ENCODE measurements around the gene FURIN. TPM values are rescaled to one million over a fixed set of nuclear protein-coding genes. Genes with fewer than 3 reads are reported as not detected.

The FURIN gene
- total and polyA plus RNA-seq, 2 experiments from 2014 or later, result 67.9 to 98.9 TPM

DNA sequence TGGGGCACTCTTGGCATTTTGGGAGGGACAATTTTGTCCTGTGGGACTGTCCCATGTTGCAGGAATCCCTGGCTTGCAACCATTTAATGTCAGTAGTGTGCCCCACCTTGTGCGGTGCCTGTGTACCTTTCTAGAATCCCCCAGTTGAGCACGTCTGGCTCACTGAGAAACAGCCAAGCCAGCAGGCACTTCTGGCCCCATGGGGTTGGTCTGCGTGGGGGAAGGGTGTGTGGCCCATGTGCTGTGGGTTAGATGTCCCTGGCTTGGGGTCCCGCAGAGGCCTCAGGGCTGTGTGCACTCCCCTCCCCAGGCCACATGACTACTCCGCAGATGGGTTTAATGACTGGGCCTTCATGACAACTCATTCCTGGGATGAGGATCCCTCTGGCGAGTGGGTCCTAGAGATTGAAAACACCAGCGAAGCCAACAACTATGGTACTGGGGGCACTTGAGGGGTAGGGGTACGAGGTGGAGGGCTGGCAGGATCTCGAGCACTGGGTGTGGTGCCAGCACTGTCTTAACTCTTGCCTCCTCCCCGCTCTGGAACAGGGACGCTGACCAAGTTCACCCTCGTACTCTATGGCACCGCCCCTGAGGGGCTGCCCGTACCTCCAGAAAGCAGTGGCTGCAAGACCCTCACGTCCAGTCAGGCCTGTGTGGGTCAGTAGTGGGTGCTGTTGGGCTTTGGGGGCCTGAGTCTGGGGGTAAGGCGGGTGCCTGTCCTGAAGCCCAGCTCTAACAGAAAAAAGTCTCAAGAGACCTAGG is 12.2 kb downstream of the FURIN start:
- Histone ChIP-seq H3K27me3 (no peaks in the 10 kb centered on the region), H4K20me1 (ENCODE audit: insufficient read depth, poor library complexity, severe bottlenecking) (no peaks in the 10 kb centered on the region), H3K9me2 (replicated peaks; ENCODE audit: insufficient read depth) (no peaks in the 10 kb centered on the region), H3K36me3 (replicated peaks; ENCODE audit: insufficient read depth, low read depth) (no peaks in the 10 kb centered on the region), H3K9me3 (ENCODE audit: low read depth) (no peaks in the 10 kb centered on the region), H3K4me1 (ENCODE audit: insufficient read depth) (peaks cover 26% of the 10 kb centered on the region), H3K4me2 (no peak overlapping the region), H3K4me3 (no peak overlapping the region), H3K27ac (no peak overlapping the region), H3K79me2 (peaks cover 2% of the 10 kb centered on the region), H2AFZ (no peak overlapping the region)
- WGBS (ENCODE audit: low lambda C conversion rate, missing lambda C conversion rate), result 92% methylated on average over 14 of the region's 16 CpGs
- DNase-seq (ENCODE audit: low spot score), result no peak
- TF ChIP-seq, protein P1, sequence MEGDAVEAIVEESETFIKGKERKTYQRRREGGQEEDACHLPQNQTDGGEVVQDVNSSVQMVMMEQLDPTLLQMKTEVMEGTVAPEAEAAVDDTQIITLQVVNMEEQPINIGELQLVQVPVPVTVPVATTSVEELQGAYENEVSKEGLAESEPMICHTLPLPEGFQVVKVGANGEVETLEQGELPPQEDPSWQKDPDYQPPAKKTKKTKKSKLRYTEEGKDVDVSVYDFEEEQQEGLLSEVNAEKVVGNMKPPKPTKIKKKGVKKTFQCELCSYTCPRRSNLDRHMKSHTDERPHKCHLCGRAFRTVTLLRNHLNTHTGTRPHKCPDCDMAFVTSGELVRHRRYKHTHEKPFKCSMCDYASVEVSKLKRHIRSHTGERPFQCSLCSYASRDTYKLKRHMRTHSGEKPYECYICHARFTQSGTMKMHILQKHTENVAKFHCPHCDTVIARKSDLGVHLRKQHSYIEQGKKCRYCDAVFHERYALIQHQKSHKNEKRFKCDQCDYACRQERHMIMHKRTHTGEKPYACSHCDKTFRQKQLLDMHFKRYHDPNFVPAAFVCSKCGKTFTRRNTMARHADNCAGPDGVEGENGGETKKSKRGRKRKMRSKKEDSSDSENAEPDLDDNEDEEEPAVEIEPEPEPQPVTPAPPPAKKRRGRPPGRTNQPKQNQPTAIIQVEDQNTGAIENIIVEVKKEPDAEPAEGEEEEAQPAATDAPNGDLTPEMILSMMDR (IDR thresholded peaks at IDR 0.05; ENCODE audit: poor library complexity), result no peak
- TF ChIP-seq EZH2phosphoT487 (IDR thresholded peaks at IDR 0.05; ENCODE audit: low read depth, severe bottlenecking, unreplicated experiment) (no peak), EZH2 (IDR thresholded peaks at IDR 0.05; ENCODE audit: borderline replicate concordance) (no peak)

DNA sequence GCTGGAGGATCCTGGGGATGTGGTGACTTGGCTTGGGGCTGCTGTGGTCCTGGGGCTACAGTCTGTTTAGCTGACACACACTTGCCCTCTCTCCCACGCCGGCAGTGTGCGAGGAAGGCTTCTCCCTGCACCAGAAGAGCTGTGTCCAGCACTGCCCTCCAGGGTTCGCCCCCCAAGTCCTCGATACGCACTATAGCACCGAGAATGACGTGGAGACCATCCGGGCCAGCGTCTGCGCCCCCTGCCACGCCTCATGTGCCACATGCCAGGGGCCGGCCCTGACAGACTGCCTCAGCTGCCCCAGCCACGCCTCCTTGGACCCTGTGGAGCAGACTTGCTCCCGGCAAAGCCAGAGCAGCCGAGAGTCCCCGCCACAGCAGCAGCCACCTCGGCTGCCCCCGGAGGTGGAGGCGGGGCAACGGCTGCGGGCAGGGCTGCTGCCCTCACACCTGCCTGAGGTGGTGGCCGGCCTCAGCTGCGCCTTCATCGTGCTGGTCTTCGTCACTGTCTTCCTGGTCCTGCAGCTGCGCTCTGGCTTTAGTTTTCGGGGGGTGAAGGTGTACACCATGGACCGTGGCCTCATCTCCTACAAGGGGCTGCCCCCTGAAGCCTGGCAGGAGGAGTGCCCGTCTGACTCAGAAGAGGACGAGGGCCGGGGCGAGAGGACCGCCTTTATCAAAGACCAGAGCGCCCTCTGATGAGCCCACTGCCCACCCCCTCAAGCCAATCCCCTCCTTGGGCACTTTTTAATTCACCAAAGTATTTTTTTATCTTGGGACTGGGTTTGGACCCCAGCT is 13.0 kb downstream of the FURIN start:
- no peak for DNase-seq (ENCODE audit: low spot score)
- peaks cover 28% of the 10 kb centered on the region for H3K4me1 ChIP-seq (ENCODE audit: insufficient read depth)
- H4K20me1 ChIP-seq (ENCODE audit: insufficient read depth, poor library complexity, severe bottlenecking), result no peaks in the 10 kb centered on the region
- no peaks in the 10 kb centered on the region for H3K79me2 ChIP-seq
- H2AFZ ChIP-seq, result no peak overlapping the region
- TF ChIP-seq EZH2 (IDR thresholded peaks at IDR 0.05; ENCODE audit: borderline replicate concordance) (no peak), EZH2phosphoT487 (IDR thresholded peaks at IDR 0.05; ENCODE audit: low read depth, severe bottlenecking, unreplicated experiment) (no peak)
- TF ChIP-seq, protein P1 (IDR thresholded peaks at IDR 0.05; ENCODE audit: poor library complexity), result no peak
- no peak overlapping the region for H3K4me2 ChIP-seq
- H3K27me3 ChIP-seq, result no peaks in the 10 kb centered on the region
- no peak overlapping the region for H3K27ac ChIP-seq
- WGBS (ENCODE audit: low lambda C conversion rate, missing lambda C conversion rate), result 92% methylated on average over 35 of the region's 35 CpGs
- no peaks in the 10 kb centered on the region for H3K36me3 ChIP-seq (replicated peaks; ENCODE audit: insufficient read depth, low read depth)
- no peak overlapping the region for H3K4me3 ChIP-seq
- H3K9me2 ChIP-seq (replicated peaks; ENCODE audit: insufficient read depth), result no peaks in the 10 kb centered on the region
- no peaks in the 10 kb centered on the region for H3K9me3 ChIP-seq (ENCODE audit: low read depth)

DNA sequence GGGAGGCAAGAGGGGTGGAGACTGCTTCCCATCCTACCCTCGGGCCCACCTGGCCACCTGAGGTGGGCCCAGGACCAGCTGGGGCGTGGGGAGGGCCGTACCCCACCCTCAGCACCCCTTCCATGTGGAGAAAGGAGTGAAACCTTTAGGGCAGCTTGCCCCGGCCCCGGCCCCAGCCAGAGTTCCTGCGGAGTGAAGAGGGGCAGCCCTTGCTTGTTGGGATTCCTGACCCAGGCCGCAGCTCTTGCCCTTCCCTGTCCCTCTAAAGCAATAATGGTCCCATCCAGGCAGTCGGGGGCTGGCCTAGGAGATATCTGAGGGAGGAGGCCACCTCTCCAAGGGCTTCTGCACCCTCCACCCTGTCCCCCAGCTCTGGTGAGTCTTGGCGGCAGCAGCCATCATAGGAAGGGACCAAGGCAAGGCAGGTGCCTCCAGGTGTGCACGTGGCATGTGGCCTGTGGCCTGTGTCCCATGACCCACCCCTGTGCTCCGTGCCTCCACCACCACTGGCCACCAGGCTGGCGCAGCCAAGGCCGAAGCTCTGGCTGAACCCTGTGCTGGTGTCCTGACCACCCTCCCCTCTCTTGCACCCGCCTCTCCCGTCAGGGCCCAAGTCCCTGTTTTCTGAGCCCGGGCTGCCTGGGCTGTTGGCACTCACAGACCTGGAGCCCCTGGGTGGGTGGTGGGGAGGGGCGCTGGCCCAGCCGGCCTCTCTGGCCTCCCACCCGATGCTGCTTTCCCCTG is 13.8 kb downstream of the FURIN start:
- no peak for TF ChIP-seq EZH2 (IDR thresholded peaks at IDR 0.05; ENCODE audit: borderline replicate concordance)
- TF ChIP-seq EZH2phosphoT487 (IDR thresholded peaks at IDR 0.05; ENCODE audit: low read depth, severe bottlenecking, unreplicated experiment), result no peak
- H3K4me2 ChIP-seq, result no peak overlapping the region
- H3K4me3 ChIP-seq, result no peak overlapping the region
- H3K27ac ChIP-seq, result no peak overlapping the region
- H3K4me1 ChIP-seq (ENCODE audit: insufficient read depth), result peaks cover 28% of the 10 kb centered on the region
- no peaks in the 10 kb centered on the region for H3K9me3 ChIP-seq (ENCODE audit: low read depth)
- no peaks in the 10 kb centered on the region for H3K79me2 ChIP-seq
- no peaks in the 10 kb centered on the region for H3K36me3 ChIP-seq (replicated peaks; ENCODE audit: insufficient read depth, low read depth)
- H3K27me3 ChIP-seq, result no peaks in the 10 kb centered on the region
- DNase-seq (ENCODE audit: low spot score), result no peak
- 93% methylated on average over 19 of the region's 19 CpGs for WGBS (ENCODE audit: low lambda C conversion rate, missing lambda C conversion rate)
- no peaks in the 10 kb centered on the region for H4K20me1 ChIP-seq (ENCODE audit: insufficient read depth, poor library complexity, severe bottlenecking)
- no peaks in the 10 kb centered on the region for H3K9me2 ChIP-seq (replicated peaks; ENCODE audit: insufficient read depth)
- H2AFZ ChIP-seq, result no peak overlapping the region
